Lower lobe of right lung (tissue), 2 donors: ENCODE data around the gene NEDD4. TPM values are rescaled to one million over a fixed set of nuclear protein-coding genes. Genes with fewer than 3 reads are reported as not detected.

Experiments
- ATAC-seq, 2 donors: fragments of 200-7000 bp; cut with Tn5 transposase; one replicate each; pipeline ENCODE4 v1.9.1; 2020 to 2022; ENCODE audit warnings: mild to moderate bottlenecking in 2 of 2, moderate library complexity in 2 of 2
- DNase-seq: peaks from one replicate; pipeline ENCODE4 v3.0.0-alpha.2; 2020
- H3K27ac ChIP-seq: fragments of 200-600 bp; one replicate; pipeline ENCODE4 v1.8.0; 2022
- H3K27me3 ChIP-seq: fragments of 200-600 bp; one replicate; pipeline ENCODE4 v1.8.0; 2022; ENCODE audit warnings: low read depth
- H3K36me3 ChIP-seq: fragments of 200-600 bp; one replicate; pipeline ENCODE4 v1.8.0; 2022; ENCODE audit warnings: mild to moderate bottlenecking
- H3K4me1 ChIP-seq: fragments of 200-600 bp; one replicate; pipeline ENCODE4 v1.8.0; 2022
- H3K4me3 ChIP-seq: fragments of 200-600 bp; one replicate; pipeline ENCODE4 v1.8.0; 2022; ENCODE audit warnings: mild to moderate bottlenecking
- H3K9me3 ChIP-seq: fragments of 200-600 bp; one replicate; pipeline ENCODE4 v1.8.0; 2022
- CTCF ChIP-seq: fragments of 200-600 bp; IDR thresholded peaks from one replicate; pipeline ENCODE4 v1.8.0; 2022; ENCODE audit warnings: antibody characterized with exemption, mild to moderate bottlenecking
- intact Hi-C: fragments of 100-400 bp; cut with DNase I; formaldehyde crosslinking; loops from one replicate; pipeline ENCODE4 v1.11.0; 2022
- total RNA-seq: library from RNA; stranded (reverse); fragmentation: NEBNext Ultra II Directional; extraction: Animal tissue kit (Norgen Biotek cat#: 25700); gene quantifications from one replicate; pipeline ENCODE4 v1.2.1, GENCODE V29; 2021
- donor health status: DM: no; HTN: yes; CAD: no; lungs with severe emphysema.

Gene NEDD4
- total RNA-seq, 1 donor from 2014 or later = 16.5 TPM

- H3K27me3 ChIP-seq = no peaks in the 10 kb centered on the region
- no peak for ATAC-seq
- H3K36me3 ChIP-seq = peaks cover 25% of the 10 kb centered on the region
- no peak for DNase-seq
- intact Hi-C loops = no loop called here
- no peaks in the 10 kb centered on the region for H3K9me3 ChIP-seq
- H3K4me1 ChIP-seq = no peaks in the 10 kb centered on the region
- H3K27ac ChIP-seq = no peak overlapping the region
- H3K4me3 ChIP-seq = no peak overlapping the region
- TF ChIP-seq CTCF = no peak
Observed at GRCh38 chr15:55829826-55830225, 163.6 kb downstream of the NEDD4 start.

GRCh38 chr15:55827955-55828354 is 165.5 kb downstream of the NEDD4 start:
- intact Hi-C loops = no loop called here
- no peak for TF ChIP-seq CTCF
- Histone ChIP-seq H3K27ac (no peak overlapping the region), H3K36me3 (peaks cover 25% of the 10 kb centered on the region), H3K4me3 (no peak overlapping the region), H3K9me3 (no peaks in the 10 kb centered on the region), H3K27me3 (no peaks in the 10 kb centered on the region), H3K4me1 (no peaks in the 10 kb centered on the region)
- ATAC-seq (no peak), DNase-seq (no peak)

GRCh38 chr15:55827204-55827603 is 166.2 kb downstream of the NEDD4 start:
- intact Hi-C loops = no loop called here
- ATAC-seq (no peak), DNase-seq (no peak)
- Histone ChIP-seq H3K4me1 (no peaks in the 10 kb centered on the region), H3K36me3 (peaks cover 21% of the 10 kb centered on the region), H3K4me3 (no peak overlapping the region), H3K9me3 (no peaks in the 10 kb centered on the region), H3K27me3 (no peaks in the 10 kb centered on the region), H3K27ac (no peak overlapping the region)
- no peak for TF ChIP-seq CTCF

- ATAC-seq (no peak), DNase-seq (no peak)
- no peak for TF ChIP-seq CTCF
- Histone ChIP-seq H3K9me3 (no peaks in the 10 kb centered on the region), H3K36me3 (peaks cover 2% of the 10 kb centered on the region), H3K4me3 (no peak overlapping the region), H3K4me1 (no peaks in the 10 kb centered on the region), H3K27me3 (no peaks in the 10 kb centered on the region), H3K27ac (no peak overlapping the region)
- intact Hi-C loops = no loop called here
Observed at GRCh38 chr15:55824857-55825613, 168.4 kb downstream of the NEDD4 start.

GRCh38 chr15:55823699-55824340 is 169.6 kb downstream of the NEDD4 start:
- DNase-seq = no peak

More at GRCh38 chr15:55823699-55824340, 169.6 kb downstream of the NEDD4 start:
- H3K4me1 ChIP-seq = no peaks in the 10 kb centered on the region
- H3K36me3 ChIP-seq = no peaks in the 10 kb centered on the region
- H3K4me3 ChIP-seq = no peak overlapping the region
- no peak overlapping the region for H3K27ac ChIP-seq
- no peaks in the 10 kb centered on the region for H3K27me3 ChIP-seq
- H3K9me3 ChIP-seq = no peaks in the 10 kb centered on the region
- TF ChIP-seq CTCF = no peak
- intact Hi-C loops = no loop called here
- no peak for ATAC-seq
